PC-9 (cell line): ENCODE measurements around the gene OR1S2.

Experiments used
- CTCF ChIP-seq: fragments of 200-600 bp; sonication (generic); conservative IDR thresholded peaks from 2 replicates; pipeline ENCODE4 v1.6.1; 2017; ENCODE audit warnings: mixed run types, antibody characterized with exemption, mild to moderate bottlenecking, moderate library complexity
- EZH2 ChIP-seq: fragments of 200-600 bp; sonication (generic); IDR thresholded peaks from 2 replicates; pipeline ENCODE4 v1.8.0; 2017; ENCODE audit warnings: antibody characterized with exemption, low read depth

GRCh38 chr11:58164389-58164788, 39.6 kb downstream of the OR1S2 start:
- TF ChIP-seq CTCF (no peak), EZH2 (no peak)
